Measurements from ENCODE around the gene DGCR2.

- TF ChIP-seq POLR2A (IDR thresholded peaks at IDR 0.05): no peak
- TF ChIP-seq CTCF (IDR thresholded peaks at IDR 0.05): no peak
Observed at GRCh38 chr22:19040391-19040861, 81.8 kb downstream of the DGCR2 start.

Measured in heart left ventricle (tissue), 13 donors.